Endothelial cell of hepatic sinusoid (primary cell): ENCODE measurements around the gene KCNC3.

ENCODE experiments used
- in situ Hi-C: cut with HindIII; loops from 2 replicates; pipeline ENCODE4 v1.10.0; 2017; ENCODE audit warnings: low sequenced_read_pairs

KCNC3 gene

DNA sequence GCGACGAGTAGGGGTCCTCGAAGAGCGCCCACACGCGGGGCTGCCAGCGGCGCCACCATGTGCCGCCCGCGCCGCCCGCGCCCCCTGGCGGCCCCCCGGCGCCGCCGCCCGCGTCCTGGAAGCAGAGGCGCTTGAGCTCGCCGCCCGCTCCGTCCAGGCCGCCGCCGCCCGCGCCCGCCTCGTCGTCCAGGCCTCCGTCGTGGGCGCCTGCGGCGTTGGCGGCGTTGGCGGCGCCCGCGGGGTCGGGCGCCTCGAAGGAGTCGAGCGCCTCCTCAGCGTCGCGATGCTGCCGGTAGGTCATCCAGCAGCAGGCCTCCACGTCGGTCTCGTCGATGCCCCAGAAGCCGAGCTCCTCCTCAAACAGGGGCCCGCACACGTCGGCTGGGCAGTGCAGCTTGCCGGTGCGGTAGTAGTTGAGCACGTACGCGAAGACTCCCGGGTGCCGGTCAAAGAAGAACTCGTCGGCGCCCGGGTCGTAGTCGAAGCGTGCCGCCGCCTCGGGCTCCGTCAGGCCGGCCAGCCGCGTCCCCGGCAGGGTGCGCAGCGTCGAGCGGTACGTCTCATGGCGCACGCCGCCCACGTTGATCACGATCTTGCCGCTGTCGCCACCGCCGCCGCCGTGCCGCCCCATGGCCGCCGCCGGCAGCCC, 829 bp downstream of the KCNC3 start:
- in situ Hi-C loops: no loop called here

- in situ Hi-C loops: no loop called here
These were observed 1.5 kb downstream of the KCNC3 start for GRCh38 chr19:50327461-50328223.

DNA sequence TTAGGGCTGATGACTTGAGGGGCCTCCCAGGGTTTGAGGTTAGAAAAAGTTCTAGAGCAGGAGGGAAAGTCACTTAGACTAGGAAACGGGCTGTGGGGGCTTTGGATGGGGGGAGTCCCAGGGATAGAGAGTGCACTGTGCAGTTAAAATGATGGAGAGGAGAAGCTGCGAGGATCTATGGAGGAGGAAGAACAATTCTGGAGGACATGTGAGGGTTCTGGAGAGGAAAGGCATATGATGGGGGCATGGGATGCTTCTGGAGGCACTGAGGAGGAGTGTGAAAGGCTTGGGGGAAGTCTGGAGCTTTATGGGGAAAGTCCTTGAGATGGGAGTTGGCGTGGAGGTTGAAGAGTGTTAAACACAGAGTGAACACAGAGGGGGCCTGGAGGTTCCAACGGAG, 2.2 kb downstream of the KCNC3 start:
- in situ Hi-C loops: no loop called here

DNA sequence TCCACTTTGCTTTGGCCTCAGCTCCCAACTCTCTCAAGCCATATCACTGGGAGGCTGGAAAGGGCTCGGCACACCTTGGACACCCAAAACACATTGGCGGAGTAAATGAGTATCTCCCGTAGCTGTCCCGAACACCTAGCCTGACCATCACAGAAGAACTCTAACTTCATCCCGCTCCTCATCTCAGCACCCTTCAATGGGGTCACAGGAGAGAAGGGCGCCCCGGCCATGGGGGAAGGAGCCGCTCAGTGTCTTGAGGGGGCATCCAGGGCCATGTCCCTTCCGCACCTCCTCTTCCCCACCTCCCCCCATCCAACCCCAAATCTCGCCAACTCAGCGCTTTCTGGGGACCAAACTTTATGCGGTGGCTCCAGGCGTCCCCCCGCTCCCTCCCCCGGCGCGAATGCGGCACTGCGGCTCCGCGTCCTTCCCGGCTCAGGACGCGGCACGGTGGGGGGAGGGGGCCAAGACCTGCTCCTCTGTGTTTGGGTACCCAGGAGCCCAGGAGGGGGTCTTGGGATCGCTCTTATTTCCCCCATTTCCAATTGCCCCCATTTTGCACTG, 3.0 kb downstream of the KCNC3 start:
- in situ Hi-C loops: no loop called here

DNA sequence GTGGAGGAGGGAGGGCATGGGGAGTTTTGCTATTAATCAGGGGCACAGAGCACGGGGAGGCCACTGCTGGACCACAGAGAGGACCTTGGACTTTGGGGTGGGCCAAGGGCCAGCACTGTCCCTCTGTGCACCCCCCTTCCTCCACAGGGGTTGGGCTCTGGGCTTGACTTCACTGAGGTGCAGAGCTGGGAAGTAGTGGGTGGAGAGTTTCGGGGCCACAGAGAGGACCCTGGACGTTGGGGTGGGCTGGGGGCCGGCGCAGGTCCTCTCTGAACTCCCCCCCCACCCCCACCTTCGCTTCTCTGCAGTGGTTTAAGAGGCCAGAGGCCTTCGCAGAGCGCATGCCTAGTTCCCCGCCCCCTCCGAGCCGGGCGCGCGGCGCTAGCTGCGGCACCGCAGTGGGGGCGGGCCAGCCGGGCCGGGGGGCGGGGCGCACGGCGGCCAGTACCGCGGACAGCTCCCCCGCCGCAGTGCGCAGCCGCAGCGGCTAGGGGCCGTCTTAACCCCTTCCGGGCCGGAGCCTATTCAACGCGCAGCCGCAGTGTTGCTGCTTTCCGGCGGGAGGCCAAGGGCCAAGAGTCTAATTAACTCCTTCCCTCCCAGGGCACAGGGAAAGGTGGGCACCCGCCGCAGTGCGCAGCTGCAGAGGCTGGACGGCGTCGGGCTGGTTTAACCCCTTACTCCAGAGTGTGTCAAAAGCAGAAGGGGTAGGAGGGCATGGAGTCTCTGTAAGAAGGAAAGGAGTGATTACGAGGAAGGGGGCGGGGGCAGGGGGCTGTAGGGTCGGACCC, 3.7 kb downstream of the KCNC3 start:
- in situ Hi-C loops: no loop called here

GRCh38 chr19:50324331-50324730, 4.8 kb downstream of the KCNC3 start:
- in situ Hi-C loops: no loop called here

- in situ Hi-C loops: no loop called here
These were observed 5.4 kb downstream of the KCNC3 start for GRCh38 chr19:50323782-50324133.

- in situ Hi-C loops: no loop called here
These were observed 6.0 kb downstream of the KCNC3 start for GRCh38 chr19:50322931-50323781.

- in situ Hi-C loops: no loop called here
These were observed 6.9 kb downstream of the KCNC3 start for GRCh38 chr19:50322234-50322633.

- in situ Hi-C loops: no loop called here
These were observed 7.3 kb downstream of the KCNC3 start for GRCh38 chr19:50321831-50322230.

- in situ Hi-C loops: no loop called here
These were observed 8.6 kb downstream of the KCNC3 start for GRCh38 chr19:50320596-50320995.

GRCh38 chr19:50320051-50320450, 9.1 kb downstream of the KCNC3 start:
- in situ Hi-C loops: no loop called here

DNA sequence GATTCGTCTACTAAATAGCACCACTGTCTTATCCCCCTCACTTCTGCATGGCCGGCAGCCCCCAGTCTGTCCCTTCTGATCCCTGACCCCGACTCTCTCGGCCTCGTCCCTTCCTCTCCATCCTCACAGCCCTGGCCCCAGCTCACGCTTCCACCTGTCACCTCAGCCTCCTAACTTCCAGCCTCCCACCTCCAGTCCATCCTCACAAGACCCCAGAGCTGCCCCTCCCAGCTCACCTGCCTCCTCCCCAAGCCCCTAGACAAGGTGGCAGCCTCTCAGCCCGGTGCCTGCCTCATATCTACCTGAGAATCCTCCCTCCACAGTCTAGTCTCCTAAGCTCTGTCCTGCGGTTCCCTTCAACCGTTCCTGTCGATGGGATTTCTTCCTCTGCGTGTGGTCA, 10.0 kb downstream of the KCNC3 start:
- in situ Hi-C loops: no loop called here

GRCh38 chr19:50318438-50318837, 10.7 kb downstream of the KCNC3 start:
- in situ Hi-C loops: no loop called here

- in situ Hi-C loops: no loop called here
These were observed 12.1 kb downstream of the KCNC3 start for GRCh38 chr19:50317115-50317514.

DNA sequence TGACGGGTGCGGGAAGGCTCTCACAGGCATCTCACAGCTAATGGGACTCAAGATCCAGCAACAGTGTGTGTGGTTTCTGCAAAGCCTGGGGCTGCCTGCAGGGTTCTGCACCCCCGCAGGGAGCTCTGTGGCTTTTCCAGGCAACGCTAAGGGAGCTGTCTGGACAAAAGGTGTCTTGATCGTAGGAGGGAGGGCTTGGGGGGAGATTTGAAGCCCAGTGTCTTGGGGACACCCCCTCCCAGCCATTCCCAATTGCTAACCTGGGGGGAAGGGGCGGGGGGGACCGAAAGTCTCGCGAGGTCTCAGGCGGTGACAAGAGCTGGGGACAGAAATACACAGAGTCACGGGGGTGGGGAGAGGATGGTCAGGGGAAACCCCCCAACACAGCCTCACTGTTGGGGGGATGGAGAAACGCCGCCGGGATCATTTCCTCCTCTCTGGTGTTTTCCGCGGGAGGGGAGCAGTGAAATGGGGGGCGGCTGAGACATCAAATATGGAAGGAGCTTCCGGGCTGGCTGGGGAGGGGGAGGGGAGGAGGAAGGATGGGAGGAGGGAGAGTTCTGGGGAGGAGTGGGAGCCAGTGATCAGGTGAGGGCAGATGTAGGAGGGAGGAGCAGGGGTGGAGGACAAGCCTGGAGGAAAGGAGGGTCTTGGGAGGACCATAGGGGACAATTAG, 13.3 kb downstream of the KCNC3 start:
- in situ Hi-C loops: no loop called here

GRCh38 chr19:50314724-50315708, 14.2 kb downstream of the KCNC3 start:
- in situ Hi-C loops: no loop called here

DNA sequence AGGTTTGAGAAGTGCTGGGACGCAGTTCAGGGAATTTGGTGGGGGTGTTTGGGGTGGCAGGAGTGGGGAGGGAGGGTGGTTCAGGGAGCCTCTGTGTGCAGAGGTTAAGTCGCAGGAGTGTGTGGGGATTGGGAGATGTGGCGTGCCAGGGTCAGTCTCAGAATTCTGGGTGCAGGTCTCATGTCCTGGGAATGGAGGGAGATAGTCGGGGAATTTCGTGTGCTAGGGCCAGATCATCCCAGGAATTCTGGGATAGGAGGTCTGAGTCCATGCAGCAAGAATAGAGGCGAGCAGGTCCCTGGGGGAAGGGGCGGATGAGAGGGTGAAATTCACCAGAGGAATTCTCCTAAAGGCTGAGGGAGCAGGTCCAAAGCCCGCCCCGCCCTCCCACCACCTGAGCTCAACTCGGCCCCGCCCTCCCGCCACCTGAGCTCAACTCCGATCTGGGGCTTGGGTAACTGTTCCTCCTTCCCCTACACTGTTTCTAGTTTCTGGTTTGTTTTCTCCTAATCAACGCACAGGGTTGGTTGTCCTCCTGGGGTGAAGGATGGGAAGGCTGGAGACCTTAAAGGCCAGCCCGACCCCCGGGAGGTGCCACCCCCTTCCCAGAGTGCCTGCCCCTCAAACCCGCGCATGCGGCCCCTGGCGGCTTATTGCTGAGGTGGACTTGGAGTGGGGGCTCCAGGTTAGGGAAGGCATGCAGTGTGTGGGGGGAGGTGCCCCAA, 15.2 kb downstream of the KCNC3 start:
- in situ Hi-C loops: no loop called here
